Neural cell (in vitro differentiated cells): ENCODE results near the gene LDLRAD4. TPM values are rescaled to one million over a fixed set of nuclear protein-coding genes. Genes with fewer than 3 reads are reported as not detected.

ENCODE experiments used
- H2AFZ ChIP-seq: fragments of 200-600, 300-800 bp; sonication (generic), shearing (Covaris generic); 2 replicates; pipeline ENCODE4 v1.6.0; 2014; ENCODE audit warnings: low read depth, mild to moderate bottlenecking, antibody characterized with exemption, low read length, moderate library complexity
- H3F3A ChIP-seq: fragments of 200-600 bp; shearing (Covaris generic); 2 replicates; pipeline ENCODE4 v1.6.1; 2016; ENCODE audit warnings: mild to moderate bottlenecking, moderate library complexity, mixed read lengths, antibody characterized with exemption, low read length; ENCODE audit not compliant: insufficient read depth, poor library complexity, severe bottlenecking
- H3K27ac ChIP-seq: fragments of 200-600, 300-800 bp; sonication (generic), shearing (Covaris generic); 2 replicates; pipeline ENCODE4 v1.5.1; 2014; ENCODE audit warnings: mild to moderate bottlenecking, low read length, moderate library complexity
- H3K27me3 ChIP-seq: fragments of 300-800, 200-600 bp; sonication (generic), shearing (Covaris generic); 2 replicates; pipeline ENCODE4 v1.6.0; 2014; ENCODE audit warnings: mild to moderate bottlenecking, low read depth, low read length, moderate library complexity; ENCODE audit not compliant: insufficient read depth
- H3K36me3 ChIP-seq: fragments of 300-800, 200-600 bp; sonication (generic), shearing (Covaris generic); 2 replicates; pipeline ENCODE4 v1.5.1; 2014; ENCODE audit warnings: mild to moderate bottlenecking, antibody characterized with exemption, low read length, moderate library complexity; ENCODE audit not compliant: insufficient read depth
- H3K4me2 ChIP-seq: fragments of 300-800, 200-600 bp; sonication (generic), shearing (Covaris generic); 2 replicates; pipeline ENCODE4 v1.6.0; 2014; ENCODE audit warnings: mild to moderate bottlenecking, low read length
- H3K4me3 ChIP-seq: fragments of 300-800, 200-600 bp; sonication (generic), shearing (Covaris generic); 2 replicates; pipeline ENCODE4 v1.5.1; 2014; ENCODE audit warnings: mild to moderate bottlenecking, low read length, moderate library complexity
- H3K79me2 ChIP-seq: fragments of 200-600 bp; shearing (Covaris generic); replicated peaks from 2 replicates; pipeline ENCODE4 v1.6.0; 2014; ENCODE audit warnings: mild to moderate bottlenecking, low read length, moderate library complexity; ENCODE audit not compliant: insufficient read depth
- H3K9ac ChIP-seq: fragments of 300-800, 200-600 bp; sonication (generic), shearing (Covaris generic); 2 replicates; pipeline ENCODE4 v1.6.1; 2016; ENCODE audit warnings: mild to moderate bottlenecking, low read length, mixed read lengths
- H3K9me2 ChIP-seq: fragments of 200-600 bp; shearing (Covaris generic); 2 replicates; pipeline ENCODE4 v1.6.1; 2016; ENCODE audit warnings: mild to moderate bottlenecking, low read length, mixed read lengths; ENCODE audit not compliant: insufficient read depth
- H3K9me3 ChIP-seq: fragments of 200-600, 300-800 bp; sonication (generic), shearing (Covaris generic); 2 replicates; pipeline ENCODE4 v1.6.1; 2016; ENCODE audit warnings: mild to moderate bottlenecking, mixed run types, low read length, moderate library complexity, mixed read lengths
- H4K20me1 ChIP-seq: fragments of 200-600 bp; shearing (Covaris generic); 2 replicates; pipeline ENCODE4 v1.6.1; 2016; ENCODE audit warnings: mild to moderate bottlenecking, mixed run types; ENCODE audit not compliant: insufficient read depth
- CTCF ChIP-seq: fragments of 450-650 bp; IDR thresholded peaks from 2 replicates; pipeline ENCODE4 v1.5.1; 2014; ENCODE audit warnings: antibody characterized with exemption, mild to moderate bottlenecking, moderate library complexity; ENCODE audit not compliant: poor library complexity, severe bottlenecking
- EP300 ChIP-seq: fragments of 450-650 bp; conservative IDR thresholded peaks from 2 replicates; pipeline ENCODE4 v1.6.1; 2014; ENCODE audit warnings: antibody characterized with exemption, mild to moderate bottlenecking, moderate library complexity; ENCODE audit not compliant: poor library complexity, severe bottlenecking
- EZH2 ChIP-seq: fragments of 200-600, 300-800 bp; shearing (Covaris generic), sonication (generic); IDR thresholded peaks from 2 replicates; pipeline ENCODE4 v1.6.1; 2014; ENCODE audit warnings: antibody characterized with exemption, low read length, borderline replicate concordance, mild to moderate bottlenecking; ENCODE audit not compliant: insufficient read depth, poor library complexity, severe bottlenecking
- MXI1 ChIP-seq: fragments of 450-650 bp; conservative IDR thresholded peaks from 2 replicates; pipeline ENCODE4 v1.6.1; 2014; ENCODE audit warnings: antibody characterized with exemption, mild to moderate bottlenecking; ENCODE audit not compliant: poor library complexity, severe bottlenecking
- POLR2AphosphoS5 ChIP-seq: IDR thresholded peaks from 2 replicates; pipeline ENCODE4 v1.6.1; 2012
- RAD21 ChIP-seq: fragments of 450-650 bp; conservative IDR thresholded peaks from 2 replicates; pipeline ENCODE4 v1.6.1; 2014; ENCODE audit warnings: antibody characterized with exemption, mild to moderate bottlenecking, moderate library complexity
- REST ChIP-seq: IDR thresholded peaks from 2 replicates; pipeline ENCODE4 v1.6.1; 2012; ENCODE audit warnings: borderline replicate concordance
- SMC3 ChIP-seq: fragments of 450-650 bp; conservative IDR thresholded peaks from 2 replicates; pipeline ENCODE4 v1.6.1; 2014; ENCODE audit warnings: antibody characterized with exemption, mild to moderate bottlenecking, moderate library complexity; ENCODE audit not compliant: poor library complexity
- TAF1 ChIP-seq: IDR thresholded peaks from 2 replicates; pipeline ENCODE4 v1.6.1; 2012; ENCODE audit warnings: low read depth
- polyA plus RNA-seq: library from polyadenylated mRNA; depleted of rRNA; stranded (reverse); fragments of >200 nt; gene quantifications from 2 replicates; pipeline ENCODE4 v1.2.3, GENCODE V29; 2014

Gene LDLRAD4
- polyA plus RNA-seq, 1 donor from 2014 or later, result 3.7 TPM

- H3K36me3 ChIP-seq, result no peaks in the 10 kb centered on the region
- H2AFZ ChIP-seq, result no peak overlapping the region
- H3K9me2 ChIP-seq, result no peaks in the 10 kb centered on the region
- TF ChIP-seq EP300 (no peak), CTCF (no peak), RAD21 (no peak), SMC3 (no peak), MXI1 (no peak), TAF1 (no peak), POLR2AphosphoS5 (no peak), REST (no peak), EZH2 (no peak)
- no peaks in the 10 kb centered on the region for H4K20me1 ChIP-seq
- H3K27ac ChIP-seq, result no peak overlapping the region
- H3K9ac ChIP-seq, result no peak overlapping the region
- no peak overlapping the region for H3K4me3 ChIP-seq
- H3K9me3 ChIP-seq, result no peaks in the 10 kb centered on the region
- H3F3A ChIP-seq, result no peaks in the 10 kb centered on the region
- no peak overlapping the region for H3K4me2 ChIP-seq
- no peaks in the 10 kb centered on the region for H3K79me2 ChIP-seq
- no peaks in the 10 kb centered on the region for H3K27me3 ChIP-seq
Measured at GRCh38 chr18:13457327-13457726, 238.8 kb downstream of the LDLRAD4 start.

GRCh38 chr18:13460946-13461345 lies 242.4 kb downstream of the LDLRAD4 start:
- no peak for TF ChIP-seq REST
- no peak for TF ChIP-seq EP300
- no peak for TF ChIP-seq MXI1
- no peak for TF ChIP-seq EZH2
- TF ChIP-seq POLR2AphosphoS5, result no peak
- no peak for TF ChIP-seq TAF1
- no peak for TF ChIP-seq SMC3
- no peak for TF ChIP-seq CTCF
- TF ChIP-seq RAD21, result no peak
- Histone ChIP-seq H3K27me3 (no peaks in the 10 kb centered on the region), H3F3A (no peaks in the 10 kb centered on the region), H3K4me2 (no peak overlapping the region), H3K27ac (no peak overlapping the region), H3K79me2 (no peaks in the 10 kb centered on the region), H3K4me3 (no peak overlapping the region), H2AFZ (no peak overlapping the region), H3K9me2 (no peaks in the 10 kb centered on the region), H4K20me1 (no peaks in the 10 kb centered on the region), H3K9ac (no peak overlapping the region), H3K36me3 (no peaks in the 10 kb centered on the region), H3K9me3 (no peaks in the 10 kb centered on the region)
